ENCODE measurements around the gene CAMSAP1.

The CAMSAP1 gene

DNA sequence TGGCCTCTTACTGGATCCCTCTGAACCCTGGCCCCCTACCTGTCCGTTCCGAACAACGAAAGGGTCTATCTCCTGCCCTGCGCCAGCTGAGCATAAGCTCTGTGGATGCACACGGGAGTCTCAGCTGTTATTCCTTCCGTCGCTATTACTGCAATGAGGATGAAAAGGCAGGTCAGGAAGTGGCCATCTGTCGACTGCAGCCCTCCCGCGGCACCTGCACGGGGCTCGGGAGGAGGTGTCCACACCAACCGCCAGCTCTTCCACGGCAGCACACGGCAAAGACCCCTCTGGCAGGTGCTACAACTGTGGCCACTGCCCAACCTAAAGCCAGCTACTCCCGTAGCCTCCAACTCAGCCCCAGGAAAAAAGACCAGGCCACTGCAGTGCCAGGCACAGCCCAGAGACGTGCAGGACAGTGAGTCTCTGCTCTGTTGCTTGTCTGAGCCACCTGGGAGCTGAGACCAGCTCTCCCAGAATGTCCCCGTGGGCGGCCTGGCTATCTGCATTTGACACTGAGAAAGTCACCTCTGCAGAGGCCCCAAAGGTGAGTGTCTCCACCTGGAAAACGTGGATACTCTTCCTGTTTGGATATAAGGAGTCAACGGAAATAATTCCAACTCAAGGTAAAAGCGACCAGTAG is 19.1 kb downstream of the CAMSAP1 start:
- no peak overlapping the region for H2BK5ac ChIP-seq (ENCODE audit: low read depth, low read length, poor library complexity, severe bottlenecking)
- no peak overlapping the region for H3K9ac ChIP-seq (ENCODE audit: low read length)
- no peak overlapping the region for H2BK15ac ChIP-seq (ENCODE audit: low read depth, poor library complexity, severe bottlenecking)
- H2AFZ ChIP-seq (ENCODE audit: low read depth, low read length) = no peak overlapping the region
- H4K8ac ChIP-seq (ENCODE audit: low read length) = no peak overlapping the region
- H2AK5ac ChIP-seq (ENCODE audit: low read length, severe bottlenecking) = no peak overlapping the region
- WGBS = 91% methylated on average over 22 of the region's 22 CpGs
- no peak overlapping the region for H3K4me2 ChIP-seq (ENCODE audit: low read length, poor library complexity, severe bottlenecking)
- H3K4ac ChIP-seq (ENCODE audit: low read depth in 1 of 2, low read length in 2 of 2) = no peak overlapping the region
- H4K91ac ChIP-seq (ENCODE audit: low read length) = no peak overlapping the region
- H3K18ac ChIP-seq (ENCODE audit: low read depth in 1 of 2, low read length in 2 of 2) = no peak overlapping the region
- no peaks in the 10 kb centered on the region for H3K9me3 ChIP-seq (ENCODE audit: control insufficient read depth, low read length)
- peaks cover 17% of the 10 kb centered on the region for H3K79me1 ChIP-seq (replicated peaks; ENCODE audit: low read length, poor library complexity, severe bottlenecking)
- no peak overlapping the region for H3K14ac ChIP-seq (ENCODE audit: low read length in 2 of 2)
- no peak overlapping the region for H2BK120ac ChIP-seq (ENCODE audit: low read depth, low read length)
- peak overlapping the region in 1 of 2 experiments; percentile 43 for H3K23ac ChIP-seq (ENCODE audit: low read length in 2 of 2)
- peaks cover 0 to 7% of the 10 kb centered on the region in 2 experiments for H3K36me3 ChIP-seq (ENCODE audit: control insufficient read depth in 1 of 2, insufficient read depth in 2 of 2, low read depth in 1 of 2, low read length in 2 of 2)
- DNase-seq = no peak
- H2BK12ac ChIP-seq (ENCODE audit: low read length in 2 of 2) = no peak overlapping the region
- peaks cover 62% of the 10 kb centered on the region for H3K4me1 ChIP-seq (ENCODE audit: control insufficient read depth, insufficient read depth, low read depth, low read length)
- no peaks in the 10 kb centered on the region for H3K27me3 ChIP-seq (ENCODE audit: control insufficient read depth in 1 of 2, insufficient read depth in 1 of 2, low read length in 2 of 2)
- no peak overlapping the region for H3K27ac ChIP-seq (ENCODE audit: low read length, poor library complexity, severe bottlenecking)
- no peak overlapping the region for H3K4me3 ChIP-seq (ENCODE audit: insufficient read depth in 1 of 2, low read depth in 1 of 2, low read length in 2 of 2)

DNA sequence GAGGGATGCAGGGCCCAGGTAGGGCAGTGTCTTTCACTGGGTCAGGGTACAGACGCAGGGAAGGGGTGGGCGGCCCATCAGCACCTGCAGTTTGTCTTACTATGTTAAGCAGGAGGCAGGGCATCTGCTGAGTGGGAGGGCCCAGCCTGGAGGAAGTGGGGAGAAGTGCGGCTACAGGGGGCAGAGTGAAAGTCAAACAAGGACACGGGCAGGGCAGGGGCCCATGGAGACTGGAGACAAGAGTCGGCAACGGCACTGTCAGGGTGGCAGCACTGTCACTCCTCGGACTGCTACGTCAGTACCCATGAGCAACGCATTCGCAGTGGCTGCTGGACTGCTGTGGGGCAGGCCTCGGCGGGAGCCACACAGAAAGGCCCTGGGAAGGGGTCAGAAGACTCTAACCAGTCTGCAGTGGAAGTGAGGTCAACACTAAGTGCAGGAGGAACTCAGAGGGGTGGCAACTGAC is 19.7 kb downstream of the CAMSAP1 start:
- Histone ChIP-seq H2AFZ (ENCODE audit: low read depth, low read length) (no peak overlapping the region), H3K18ac (ENCODE audit: low read depth in 1 of 2, low read length in 2 of 2) (no peak overlapping the region), H3K4ac (ENCODE audit: low read depth in 1 of 2, low read length in 2 of 2) (no peak overlapping the region), H3K36me3 (ENCODE audit: control insufficient read depth in 1 of 2, insufficient read depth in 2 of 2, low read depth in 1 of 2, low read length in 2 of 2) (peaks cover 0 to 9% of the 10 kb centered on the region in 2 experiments), H2BK12ac (ENCODE audit: low read length in 2 of 2) (no peak overlapping the region), H3K14ac (ENCODE audit: low read length in 2 of 2) (no peak overlapping the region), H3K4me2 (ENCODE audit: low read length, poor library complexity, severe bottlenecking) (no peak overlapping the region), H3K4me1 (ENCODE audit: control insufficient read depth, insufficient read depth, low read depth, low read length) (peaks cover 62% of the 10 kb centered on the region), H3K23ac (ENCODE audit: low read length in 2 of 2) (no peak overlapping the region), H3K9ac (ENCODE audit: low read length) (no peak overlapping the region), H3K79me1 (replicated peaks; ENCODE audit: low read length, poor library complexity, severe bottlenecking) (peaks cover 17% of the 10 kb centered on the region), H2BK120ac (ENCODE audit: low read depth, low read length) (no peak overlapping the region), H3K27ac (ENCODE audit: low read length, poor library complexity, severe bottlenecking) (no peak overlapping the region), H2AK5ac (ENCODE audit: low read length, severe bottlenecking) (no peak overlapping the region), H3K9me3 (ENCODE audit: control insufficient read depth, low read length) (no peaks in the 10 kb centered on the region), H3K4me3 (ENCODE audit: insufficient read depth in 1 of 2, low read depth in 1 of 2, low read length in 2 of 2) (no peak overlapping the region), H3K27me3 (ENCODE audit: control insufficient read depth in 1 of 2, insufficient read depth in 1 of 2, low read length in 2 of 2) (no peaks in the 10 kb centered on the region), H2BK5ac (ENCODE audit: low read depth, low read length, poor library complexity, severe bottlenecking) (no peak overlapping the region), H2BK15ac (ENCODE audit: low read depth, poor library complexity, severe bottlenecking) (peak overlapping the region; percentile 33), H4K91ac (ENCODE audit: low read length) (no peak overlapping the region), H4K8ac (ENCODE audit: low read length) (peak overlapping the region; percentile 36)
- 84% methylated on average over 12 of the region's 12 CpGs for WGBS
- DNase-seq = no peak

DNA sequence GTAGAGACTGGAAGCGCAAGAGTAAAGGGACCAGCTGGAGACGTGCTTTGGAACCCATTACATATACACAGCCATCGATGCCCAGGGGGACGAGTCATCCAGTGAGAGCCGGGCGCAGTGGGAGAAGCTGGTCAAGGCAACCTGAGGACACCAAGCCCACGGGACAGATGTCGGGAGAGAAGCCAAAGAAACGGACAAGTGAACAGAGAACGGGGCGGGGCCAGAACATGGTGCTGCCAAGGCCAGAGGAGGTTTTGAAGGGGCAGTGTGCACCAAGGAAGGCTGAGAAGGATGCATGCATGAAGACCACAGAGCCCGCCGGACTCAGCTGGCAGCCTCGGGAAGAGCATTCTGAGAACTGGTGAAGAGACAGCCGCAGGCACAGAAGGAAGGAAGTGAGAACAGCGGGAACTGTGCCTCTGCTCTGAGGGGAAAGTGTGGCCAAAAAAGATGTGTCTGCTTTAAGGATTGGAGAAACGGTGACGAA is 20.3 kb downstream of the CAMSAP1 start:
- H3K4me3 ChIP-seq (ENCODE audit: insufficient read depth in 1 of 2, low read depth in 1 of 2, low read length in 2 of 2) = no peak overlapping the region
- no peaks in the 10 kb centered on the region for H3K9me3 ChIP-seq (ENCODE audit: control insufficient read depth, low read length)
- no peak overlapping the region for H2AFZ ChIP-seq (ENCODE audit: low read depth, low read length)
- peak overlapping the region in 1 of 2 experiments; percentile 14 for H3K23ac ChIP-seq (ENCODE audit: low read length in 2 of 2)
- no peak overlapping the region for H2BK12ac ChIP-seq (ENCODE audit: low read length in 2 of 2)
- peak overlapping the region in 1 of 2 experiments; percentile 26 for H3K14ac ChIP-seq (ENCODE audit: low read length in 2 of 2)
- peaks cover 21% of the 10 kb centered on the region for H3K79me1 ChIP-seq (replicated peaks; ENCODE audit: low read length, poor library complexity, severe bottlenecking)
- H2AK5ac ChIP-seq (ENCODE audit: low read length, severe bottlenecking) = no peak overlapping the region
- H3K4me1 ChIP-seq (ENCODE audit: control insufficient read depth, insufficient read depth, low read depth, low read length) = peaks cover 63% of the 10 kb centered on the region
- no peak overlapping the region for H3K18ac ChIP-seq (ENCODE audit: low read depth in 1 of 2, low read length in 2 of 2)
- no peak overlapping the region for H4K8ac ChIP-seq (ENCODE audit: low read length)
- peaks cover 0 to 13% of the 10 kb centered on the region in 2 experiments for H3K36me3 ChIP-seq (ENCODE audit: control insufficient read depth in 1 of 2, insufficient read depth in 2 of 2, low read depth in 1 of 2, low read length in 2 of 2)
- no peak overlapping the region for H2BK120ac ChIP-seq (ENCODE audit: low read depth, low read length)
- no peak overlapping the region for H2BK5ac ChIP-seq (ENCODE audit: low read depth, low read length, poor library complexity, severe bottlenecking)
- H3K9ac ChIP-seq (ENCODE audit: low read length) = no peak overlapping the region
- peak overlapping the region; percentile 59 for H3K27ac ChIP-seq (ENCODE audit: low read length, poor library complexity, severe bottlenecking)
- no peaks in the 10 kb centered on the region for H3K27me3 ChIP-seq (ENCODE audit: control insufficient read depth in 1 of 2, insufficient read depth in 1 of 2, low read length in 2 of 2)
- WGBS = 80% methylated on average over 17 of the region's 18 CpGs
- no peak overlapping the region for H2BK15ac ChIP-seq (ENCODE audit: low read depth, poor library complexity, severe bottlenecking)
- peak; percentile 51 for DNase-seq
- H4K91ac ChIP-seq (ENCODE audit: low read length) = no peak overlapping the region
- H3K4me2 ChIP-seq (ENCODE audit: low read length, poor library complexity, severe bottlenecking) = peak overlapping the region; percentile 49
- no peak overlapping the region for H3K4ac ChIP-seq (ENCODE audit: low read depth in 1 of 2, low read length in 2 of 2)

DNA sequence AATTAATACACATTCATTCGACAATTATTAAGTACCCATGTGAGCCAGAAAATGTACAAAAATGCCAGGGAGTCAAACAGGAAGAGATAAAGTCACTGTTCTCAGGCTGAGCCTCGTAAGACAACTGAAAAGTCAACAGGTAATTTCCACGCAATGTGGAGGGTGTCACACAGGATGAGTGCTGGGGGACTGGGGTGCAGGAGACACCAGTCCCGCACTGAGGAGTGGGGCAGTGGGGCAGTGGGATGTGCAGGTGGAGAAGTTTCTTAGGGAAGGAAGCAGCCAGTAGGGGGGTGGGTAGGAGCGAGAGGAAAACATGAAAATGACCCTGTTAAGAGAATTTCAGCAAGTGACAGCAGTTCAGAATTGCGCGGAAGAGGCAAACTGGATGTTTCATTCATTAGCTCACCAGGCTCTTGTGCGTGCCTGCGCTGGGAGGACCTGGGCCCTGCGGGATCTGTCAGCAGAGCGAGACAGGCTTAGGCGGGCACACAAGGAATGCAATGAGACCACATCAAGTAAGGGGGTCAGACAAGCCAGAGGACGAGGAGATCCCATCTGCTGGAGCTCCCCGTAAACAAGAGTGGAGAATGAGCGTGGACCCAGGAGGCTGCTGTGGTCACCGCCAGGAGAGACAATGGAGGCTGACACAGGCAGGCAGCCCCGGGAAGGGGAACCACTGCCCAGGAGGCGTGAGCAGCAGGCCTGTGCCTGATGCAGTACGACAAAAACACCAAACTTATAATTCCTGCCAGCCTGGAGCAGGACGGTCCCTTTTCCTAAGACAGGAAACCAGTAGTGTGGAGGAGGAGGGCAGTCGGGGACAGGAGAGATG is 21.0 kb downstream of the CAMSAP1 start:
- Histone ChIP-seq H2AK5ac (ENCODE audit: low read length, severe bottlenecking) (no peak overlapping the region), H3K27me3 (ENCODE audit: control insufficient read depth in 1 of 2, insufficient read depth in 1 of 2, low read length in 2 of 2) (no peaks in the 10 kb centered on the region), H3K9me3 (ENCODE audit: control insufficient read depth, low read length) (no peaks in the 10 kb centered on the region), H3K23ac (ENCODE audit: low read length in 2 of 2) (peak overlapping the region in 1 of 2 experiments; percentile 42), H3K9ac (ENCODE audit: low read length) (no peak overlapping the region), H3K4me2 (ENCODE audit: low read length, poor library complexity, severe bottlenecking) (peak overlapping the region; percentile 49), H3K4ac (ENCODE audit: low read depth in 1 of 2, low read length in 2 of 2) (no peak overlapping the region), H3K36me3 (ENCODE audit: control insufficient read depth in 1 of 2, insufficient read depth in 2 of 2, low read depth in 1 of 2, low read length in 2 of 2) (peaks cover 6 to 20% of the 10 kb centered on the region in 2 experiments), H3K14ac (ENCODE audit: low read length in 2 of 2) (no peak overlapping the region), H4K8ac (ENCODE audit: low read length) (no peak overlapping the region), H3K4me1 (ENCODE audit: control insufficient read depth, insufficient read depth, low read depth, low read length) (peaks cover 65% of the 10 kb centered on the region), H3K4me3 (ENCODE audit: insufficient read depth in 1 of 2, low read depth in 1 of 2, low read length in 2 of 2) (no peak overlapping the region), H2AFZ (ENCODE audit: low read depth, low read length) (no peak overlapping the region), H4K91ac (ENCODE audit: low read length) (no peak overlapping the region), H2BK12ac (ENCODE audit: low read length in 2 of 2) (peak overlapping the region in 1 of 2 experiments; percentile 37), H2BK5ac (ENCODE audit: low read depth, low read length, poor library complexity, severe bottlenecking) (no peak overlapping the region), H2BK15ac (ENCODE audit: low read depth, poor library complexity, severe bottlenecking) (no peak overlapping the region), H3K27ac (ENCODE audit: low read length, poor library complexity, severe bottlenecking) (peak overlapping the region; percentile 59), H3K79me1 (replicated peaks; ENCODE audit: low read length, poor library complexity, severe bottlenecking) (peaks cover 26% of the 10 kb centered on the region), H2BK120ac (ENCODE audit: low read depth, low read length) (no peak overlapping the region), H3K18ac (ENCODE audit: low read depth in 1 of 2, low read length in 2 of 2) (peak overlapping the region in 1 of 2 experiments; percentile 64)
- 59% methylated on average over 21 of the region's 21 CpGs for WGBS
- DNase-seq = peak; percentile 86
